ENCODE results near the gene KIF22.
A peak's percentile ranks its signal among the peaks of the same experiment; 100 is the strongest.

KIF22 gene

DNA sequence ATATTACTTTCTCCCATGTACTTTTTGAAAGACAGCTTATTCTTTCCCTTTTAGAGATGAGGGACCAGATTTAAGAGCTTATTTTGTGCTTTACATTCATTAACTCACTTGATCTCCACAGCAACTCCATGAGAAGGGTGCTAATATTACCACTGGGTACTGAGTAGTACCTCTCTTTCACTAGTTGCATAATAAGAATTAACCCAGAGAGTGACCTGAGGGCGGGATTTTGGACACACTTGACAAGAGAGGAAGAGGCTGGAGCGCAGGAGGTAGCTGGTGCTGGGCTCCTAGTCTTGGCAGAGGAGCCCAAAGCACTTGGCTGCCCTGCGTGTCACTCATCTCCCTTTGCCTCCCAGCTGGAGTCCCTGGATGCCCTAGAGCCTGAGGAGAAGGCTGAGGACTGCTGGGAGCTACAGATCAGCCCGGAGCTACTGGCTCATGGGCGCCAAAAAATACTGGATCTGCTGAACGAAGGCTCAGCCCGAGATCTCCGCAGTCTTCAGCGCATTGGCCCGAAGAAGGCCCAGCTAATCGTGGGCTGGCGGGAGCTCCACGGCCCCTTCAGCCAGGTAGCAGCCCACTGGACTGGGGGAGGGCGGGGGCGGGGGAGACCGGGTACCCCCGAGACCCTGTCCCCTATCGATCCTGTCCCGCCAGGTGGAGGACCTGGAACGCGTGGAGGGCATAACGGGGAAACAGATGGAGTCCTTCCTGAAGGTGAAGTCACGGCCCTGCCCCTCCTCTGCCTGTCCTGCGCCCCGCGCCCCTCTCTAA lies 14.1 kb downstream of the KIF22 start:
- DNase-seq, result peak; percentile 34

DNA sequence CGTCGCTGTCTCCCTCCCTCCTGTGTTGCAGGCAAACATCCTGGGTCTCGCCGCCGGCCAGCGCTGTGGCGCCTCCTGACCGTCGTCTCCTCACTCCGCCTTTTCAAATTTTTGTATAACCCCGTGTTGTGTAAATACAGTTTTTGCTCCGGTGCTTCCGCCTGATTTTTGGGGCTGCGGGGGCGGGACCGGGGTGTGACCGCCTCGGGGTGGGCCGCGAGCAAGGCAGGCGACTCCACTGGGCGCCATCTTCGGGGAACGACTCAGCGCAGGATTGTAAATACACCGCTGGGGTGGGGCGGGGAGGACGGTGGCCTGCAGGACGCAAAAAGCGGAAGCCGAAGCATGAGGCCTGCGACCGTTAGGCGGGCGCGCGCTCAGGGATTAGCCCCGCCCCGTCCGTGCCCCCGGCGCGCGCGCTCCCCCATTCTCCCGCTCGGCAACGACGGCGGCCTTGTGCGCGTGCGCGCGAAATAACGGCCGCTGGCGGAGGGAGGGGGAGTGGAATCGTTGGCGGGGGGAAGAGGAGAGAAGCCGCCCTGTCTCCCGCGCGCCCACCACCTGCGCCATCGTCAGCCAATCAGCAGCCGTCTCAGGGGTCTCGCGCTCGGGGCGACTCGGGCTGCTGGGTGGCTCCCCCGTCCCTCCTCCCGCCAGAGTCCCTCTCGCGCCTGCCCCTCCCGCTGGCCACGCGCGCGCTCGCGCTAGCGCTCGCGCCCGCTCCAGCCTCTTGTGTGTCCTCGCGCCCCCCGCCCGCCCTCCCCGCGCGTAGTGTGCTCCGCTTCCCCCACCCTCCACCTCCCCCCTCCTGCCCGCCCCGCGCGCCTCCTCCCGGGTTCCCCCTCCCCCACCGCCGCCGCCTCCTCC lies 14.9 kb downstream of the KIF22 start:
- peak; percentile 99 for DNase-seq

DNA sequence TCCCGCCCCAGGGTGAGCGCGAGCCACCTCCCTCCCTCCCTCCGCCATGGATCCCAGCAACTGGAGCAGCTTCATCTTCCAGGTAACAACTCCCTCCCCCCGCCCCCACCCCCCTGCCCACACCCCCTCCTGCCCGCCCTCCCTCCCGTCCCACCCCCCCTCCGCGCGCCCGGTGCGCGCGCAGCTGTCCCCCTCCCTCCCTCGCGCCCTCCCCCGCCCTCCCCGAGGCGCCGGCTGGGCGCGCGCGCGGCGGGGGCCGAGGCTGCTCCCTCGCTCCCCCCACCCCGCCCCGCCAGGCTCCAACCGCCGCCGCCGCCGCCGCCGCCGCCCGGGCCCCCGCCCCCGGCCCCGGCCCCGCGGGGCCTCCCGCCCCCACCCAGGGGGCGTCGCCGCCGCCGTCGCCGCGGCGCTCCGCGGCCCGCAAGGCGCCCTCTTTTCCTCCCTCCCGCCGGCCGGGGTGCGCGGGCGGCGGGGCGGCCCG lies 15.6 kb downstream of the KIF22 start, which contains the start of gene MAZ:
TSS of gene MAZ (plus strand) at position 431 of the 481 bp plus-strand sequence. CDS start 173 bp downstream, outside the sequence.
- peak; percentile 86 for DNase-seq

DNA sequence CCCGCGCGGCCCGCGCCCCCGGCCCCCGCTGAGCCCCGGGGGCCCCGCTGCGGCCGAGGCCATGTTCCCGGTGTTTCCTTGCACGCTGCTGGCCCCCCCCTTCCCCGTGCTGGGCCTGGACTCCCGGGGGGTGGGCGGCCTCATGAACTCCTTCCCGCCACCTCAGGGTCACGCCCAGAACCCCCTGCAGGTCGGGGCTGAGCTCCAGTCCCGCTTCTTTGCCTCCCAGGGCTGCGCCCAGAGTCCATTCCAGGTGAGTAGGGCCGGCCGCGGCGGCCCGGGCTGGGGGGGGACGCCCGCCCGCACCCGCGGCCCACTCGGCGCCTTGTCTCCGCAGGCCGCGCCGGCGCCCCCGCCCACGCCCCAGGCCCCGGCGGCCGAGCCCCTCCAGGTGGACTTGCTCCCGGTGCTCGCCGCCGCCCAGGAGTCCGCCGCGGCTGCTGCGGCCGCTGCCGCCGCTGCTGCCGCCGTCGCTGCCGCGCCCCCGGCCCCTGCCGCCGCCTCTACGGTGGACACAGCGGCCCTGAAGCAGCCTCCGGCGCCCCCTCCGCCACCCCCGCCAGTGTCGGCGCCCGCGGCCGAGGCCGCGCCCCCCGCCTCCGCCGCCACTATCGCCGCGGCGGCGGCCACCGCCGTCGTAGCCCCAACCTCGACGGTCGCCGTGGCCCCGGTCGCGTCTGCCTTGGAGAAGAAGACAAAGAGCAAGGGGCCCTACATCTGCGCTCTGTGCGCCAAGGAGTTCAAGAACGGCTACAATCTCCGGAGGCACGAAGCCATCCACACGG lies 16.3 kb downstream of the KIF22 start:
- DNase-seq, result peak; percentile 49

DNA sequence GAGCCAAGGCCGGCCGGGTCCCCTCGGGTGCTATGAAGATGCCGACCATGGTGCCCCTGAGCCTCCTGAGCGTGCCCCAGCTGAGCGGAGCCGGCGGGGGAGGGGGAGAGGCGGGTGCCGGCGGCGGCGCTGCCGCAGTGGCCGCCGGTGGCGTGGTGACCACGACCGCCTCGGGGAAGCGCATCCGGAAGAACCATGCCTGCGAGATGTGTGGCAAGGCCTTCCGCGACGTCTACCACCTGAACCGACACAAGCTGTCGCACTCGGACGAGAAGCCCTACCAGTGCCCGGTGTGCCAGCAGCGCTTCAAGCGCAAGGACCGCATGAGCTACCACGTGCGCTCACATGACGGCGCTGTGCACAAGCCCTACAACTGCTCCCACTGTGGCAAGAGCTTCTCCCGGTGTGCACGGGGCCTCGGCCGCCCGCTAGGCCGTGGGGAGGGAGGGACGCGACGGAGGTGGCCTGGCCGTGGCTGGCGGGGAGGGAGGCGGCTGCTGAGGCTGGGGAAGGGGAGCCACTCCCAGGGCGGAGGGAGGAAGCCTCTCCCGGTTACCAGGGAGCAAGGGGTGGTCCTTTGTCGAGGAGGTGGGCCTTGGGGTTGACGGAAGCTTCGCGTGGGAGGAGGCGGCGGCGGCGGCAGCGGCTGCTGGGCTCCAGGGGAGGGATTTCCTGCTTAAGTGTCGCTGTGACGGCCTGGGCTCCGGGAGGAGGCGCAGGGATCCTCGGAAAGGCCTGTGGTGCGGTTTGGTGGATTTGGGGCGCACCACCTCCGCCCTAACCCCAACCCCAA lies 17.1 kb downstream of the KIF22 start:
- peak; percentile 76 for DNase-seq

DNA sequence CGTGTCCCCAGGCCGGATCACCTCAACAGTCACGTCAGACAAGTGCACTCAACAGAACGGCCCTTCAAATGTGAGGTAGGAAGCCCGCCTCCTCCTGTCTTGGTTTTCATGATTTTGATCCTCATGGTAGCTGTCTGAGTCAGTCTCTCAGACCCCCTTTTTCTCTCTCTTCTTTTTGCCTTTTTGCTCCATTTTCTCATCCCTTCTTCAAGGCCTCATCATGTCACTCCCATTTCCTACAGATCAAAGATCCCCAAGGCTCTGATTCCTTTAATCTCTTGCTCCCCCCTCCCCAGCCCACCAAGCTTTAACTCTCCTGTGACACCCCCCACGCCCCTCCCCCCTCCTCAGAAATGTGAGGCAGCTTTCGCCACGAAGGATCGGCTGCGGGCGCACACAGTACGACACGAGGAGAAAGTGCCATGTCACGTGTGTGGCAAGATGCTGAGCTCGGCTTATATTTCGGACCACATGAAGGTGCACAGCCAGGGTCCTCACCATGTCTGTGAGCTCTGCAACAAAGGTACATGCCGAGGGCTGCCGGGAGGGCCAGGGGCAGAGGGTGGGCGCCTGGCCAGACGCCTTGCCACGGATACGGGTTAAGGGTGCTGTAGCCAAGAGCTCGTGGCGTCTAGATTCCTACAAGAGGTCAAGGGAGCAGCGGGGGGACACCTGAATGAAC lies 17.8 kb downstream of the KIF22 start:
- no peak for DNase-seq

DNA sequence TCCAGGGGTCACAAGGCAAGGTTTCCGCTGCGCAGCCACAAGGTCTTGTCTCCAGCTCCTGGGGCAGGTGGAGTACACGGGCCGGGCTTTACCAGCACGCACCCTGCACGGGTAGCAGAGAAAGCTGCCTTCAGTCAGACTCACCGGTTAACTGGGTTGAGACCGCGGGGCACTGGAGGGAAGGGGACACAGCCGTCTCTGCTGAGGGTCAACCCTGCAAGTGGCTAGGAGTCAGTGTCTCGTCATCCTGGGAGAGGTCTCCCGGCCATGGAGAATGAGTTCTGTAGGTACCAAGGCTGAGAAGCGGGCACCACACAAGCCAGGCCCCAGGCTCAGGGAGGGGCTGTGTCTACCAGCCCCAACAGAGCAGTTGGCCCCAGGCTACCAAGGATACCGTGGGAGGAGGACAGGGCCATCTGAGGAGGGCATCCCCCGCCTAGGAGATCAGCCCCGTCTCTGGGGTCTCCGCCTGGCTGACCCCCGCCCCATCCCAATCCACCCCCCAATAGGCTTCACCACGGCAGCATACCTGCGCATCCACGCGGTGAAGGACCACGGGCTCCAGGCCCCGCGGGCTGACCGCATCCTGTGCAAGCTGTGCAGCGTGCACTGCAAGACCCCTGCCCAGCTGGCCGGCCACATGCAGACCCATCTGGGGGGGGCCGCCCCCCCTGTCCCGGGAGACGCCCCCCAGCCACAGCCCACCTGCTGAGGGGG lies 18.6 kb downstream of the KIF22 start:
- DNase-seq, result no peak

DNA sequence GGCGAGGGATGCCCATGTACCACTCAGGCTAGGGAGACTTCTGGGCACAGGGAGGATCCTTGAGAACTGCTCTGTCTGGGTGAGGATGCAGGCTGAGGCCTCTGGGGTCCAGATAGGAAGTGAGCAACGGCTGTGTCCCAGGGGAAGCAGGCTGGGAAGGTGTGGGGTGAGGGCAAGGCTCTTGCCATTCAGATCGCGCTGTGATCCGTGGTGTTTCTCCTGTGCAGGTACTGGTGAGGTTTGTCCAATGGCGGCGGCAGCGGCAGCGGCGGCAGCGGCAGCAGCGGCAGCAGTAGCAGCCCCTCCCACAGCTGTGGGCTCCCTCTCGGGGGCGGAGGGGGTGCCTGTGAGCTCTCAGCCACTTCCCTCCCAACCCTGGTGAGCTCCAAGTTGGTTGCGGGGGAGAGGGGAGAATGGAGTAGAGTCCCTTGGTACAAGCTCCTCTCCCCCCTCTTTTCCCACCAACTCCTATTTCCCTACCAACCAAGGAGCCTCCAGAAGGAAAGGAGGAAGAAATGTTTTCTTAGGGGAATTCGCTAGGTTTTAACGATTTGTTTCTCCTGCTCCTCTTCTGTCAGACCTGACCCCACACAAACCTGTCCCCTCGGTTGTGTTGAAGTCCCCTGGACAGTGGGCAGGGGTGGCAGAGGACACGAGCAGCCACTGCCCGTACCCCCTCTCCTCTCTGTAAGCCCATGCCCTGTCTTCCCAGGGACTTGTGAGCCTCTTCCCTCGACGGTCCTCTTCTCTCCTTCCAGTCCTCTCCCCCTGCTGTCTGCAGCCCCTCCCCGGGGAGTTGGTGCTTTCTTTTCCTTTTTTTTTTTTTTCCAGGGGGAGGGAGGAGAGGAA lies 19.5 kb downstream of the KIF22 start:
- DNase-seq, result peak; percentile 71

DNA sequence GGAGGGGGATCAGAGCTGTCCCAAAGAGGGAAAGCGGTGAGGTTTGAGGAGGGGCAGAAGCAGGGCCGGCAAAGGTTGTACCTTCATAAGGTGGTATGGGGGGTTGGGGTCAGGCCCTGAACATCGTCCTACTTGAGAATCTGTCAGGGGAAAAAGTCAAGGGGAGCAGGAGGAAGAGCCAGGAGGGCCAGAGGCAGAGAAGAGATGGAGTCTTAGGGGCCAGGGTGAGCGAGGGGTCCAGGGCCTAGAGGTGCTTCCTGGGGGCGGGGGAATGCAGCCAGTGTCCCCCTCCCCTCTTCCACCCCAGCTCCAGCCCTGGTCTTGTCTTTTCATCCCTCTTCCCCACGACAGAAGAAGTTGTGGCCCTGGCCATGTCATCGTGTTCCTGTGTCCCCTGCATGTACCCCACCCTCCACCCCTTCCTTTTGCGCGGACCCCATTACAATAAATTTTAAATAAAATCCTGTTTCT lies 20.2 kb downstream of the KIF22 start:
- DNase-seq, result no peak

DNA sequence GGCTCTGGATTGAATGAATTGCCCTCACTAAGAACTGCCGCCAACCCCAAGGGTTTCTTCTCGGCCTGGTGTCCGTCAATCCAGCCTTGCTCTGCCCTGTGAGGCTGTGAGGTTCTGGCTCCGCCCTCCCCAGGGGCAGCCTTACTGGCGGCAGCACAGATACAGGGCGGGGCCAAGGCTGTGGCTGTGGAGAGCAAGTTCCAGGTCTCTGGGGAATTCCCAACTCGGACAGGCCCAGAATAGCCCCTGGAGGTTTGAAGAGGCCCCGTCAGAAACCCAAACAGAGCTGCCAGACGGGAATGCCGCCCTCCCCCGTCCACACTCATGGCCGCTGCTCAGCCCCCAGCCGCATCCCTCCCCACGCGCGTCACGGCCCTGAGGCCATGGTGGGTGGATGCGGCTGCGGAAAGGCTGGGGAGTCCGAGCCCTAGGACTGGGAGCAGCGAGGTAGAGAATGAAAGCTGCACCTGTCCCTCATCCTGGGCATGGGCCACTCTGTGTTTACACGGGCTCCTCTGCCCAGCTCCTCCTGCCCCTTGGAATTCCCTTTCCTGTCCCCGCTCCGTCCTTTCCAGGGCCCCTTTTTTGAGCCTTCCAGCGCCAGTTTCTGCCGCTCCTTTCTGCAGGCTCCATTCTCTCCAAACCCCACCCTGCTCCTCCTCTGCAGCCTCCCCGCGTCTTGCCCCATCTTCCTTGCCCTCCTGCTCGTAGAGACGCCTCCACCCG lies 20.8 kb downstream of the KIF22 start:
- DNase-seq, result peak; percentile 97

DNA sequence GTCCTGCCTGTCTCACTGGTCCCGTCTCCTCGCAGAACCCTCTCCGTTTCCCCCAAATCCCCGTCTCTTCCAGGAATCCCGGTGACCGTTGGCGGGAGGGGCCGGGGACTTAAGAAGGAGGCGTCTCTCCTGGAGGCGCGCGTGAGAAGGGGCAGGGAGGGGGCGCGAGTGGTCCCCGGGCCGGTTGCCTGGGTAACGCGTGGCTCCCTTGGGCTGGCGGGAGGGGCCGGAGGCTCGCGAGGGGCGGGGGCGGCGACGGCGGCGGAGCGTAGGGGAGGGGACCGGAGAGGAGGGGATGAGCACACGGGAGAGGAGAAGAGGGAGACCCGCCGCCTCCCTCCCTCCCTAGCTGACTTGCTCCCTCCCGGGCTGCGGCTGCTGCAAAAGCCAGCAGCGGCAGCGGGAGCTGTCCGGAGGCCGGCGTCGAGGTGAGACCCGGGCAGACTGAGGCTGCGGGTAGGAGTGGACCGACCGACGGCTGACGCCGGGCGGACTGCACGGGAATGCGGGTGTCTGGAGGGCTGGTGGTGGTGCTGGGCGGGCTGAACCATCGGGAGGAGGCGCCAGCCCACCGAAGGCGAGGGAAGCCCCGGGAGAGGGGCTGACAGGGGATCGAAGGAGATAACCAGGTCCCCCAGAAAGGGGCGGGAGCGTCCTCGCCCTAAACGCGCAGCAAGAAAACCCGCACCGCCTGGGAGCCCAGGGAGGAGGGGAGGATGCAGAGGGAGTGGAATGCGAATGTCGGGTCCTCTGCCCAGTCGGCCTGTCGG lies 21.5 kb downstream of the KIF22 start, which contains the start of gene PRRT2:
TSS of gene PRRT2 (plus strand) at position 298 of the 770 bp plus-strand sequence. CDS start 862 bp downstream, outside the sequence.
- DNase-seq, result peak; percentile 76

DNA sequence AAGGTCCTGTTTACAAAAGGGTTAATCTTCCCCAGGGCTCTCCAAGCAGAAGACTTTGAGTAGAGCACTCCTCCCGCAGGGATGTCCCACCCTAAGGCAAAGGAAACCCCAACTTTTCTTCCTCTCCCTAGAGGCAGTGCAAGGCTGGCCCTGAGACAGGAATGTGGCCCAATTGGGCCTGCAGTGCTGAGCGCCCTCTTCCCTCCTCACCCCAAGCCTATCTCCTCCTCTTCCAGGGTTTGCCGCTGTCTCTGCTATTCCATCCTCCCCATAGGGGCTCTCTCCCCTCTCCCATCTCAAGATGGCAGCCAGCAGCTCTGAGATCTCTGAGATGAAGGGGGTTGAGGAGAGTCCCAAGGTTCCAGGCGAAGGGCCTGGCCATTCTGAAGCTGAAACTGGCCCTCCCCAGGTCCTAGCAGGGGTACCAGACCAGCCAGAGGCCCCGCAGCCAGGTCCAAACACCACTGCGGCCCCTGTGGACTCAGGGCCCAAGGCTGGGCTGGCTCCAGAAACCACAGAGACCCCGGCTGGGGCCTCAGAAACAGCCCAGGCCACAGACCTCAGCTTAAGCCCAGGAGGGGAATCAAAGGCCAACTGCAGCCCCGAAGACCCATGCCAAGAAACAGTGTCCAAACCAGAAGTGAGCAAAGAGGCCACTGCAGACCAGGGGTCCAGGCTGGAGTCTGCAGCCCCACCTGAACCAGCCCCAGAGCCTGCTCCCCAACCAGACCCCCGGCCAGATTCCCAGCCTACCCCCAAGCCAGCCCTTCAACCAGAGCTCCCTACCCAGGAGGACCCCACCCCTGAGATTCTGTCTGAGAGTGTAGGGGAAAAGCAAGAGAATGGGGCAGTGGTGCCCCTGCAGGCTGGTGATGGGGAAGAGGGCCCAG lies 22.4 kb downstream of the KIF22 start:
- DNase-seq, result no peak

DNA sequence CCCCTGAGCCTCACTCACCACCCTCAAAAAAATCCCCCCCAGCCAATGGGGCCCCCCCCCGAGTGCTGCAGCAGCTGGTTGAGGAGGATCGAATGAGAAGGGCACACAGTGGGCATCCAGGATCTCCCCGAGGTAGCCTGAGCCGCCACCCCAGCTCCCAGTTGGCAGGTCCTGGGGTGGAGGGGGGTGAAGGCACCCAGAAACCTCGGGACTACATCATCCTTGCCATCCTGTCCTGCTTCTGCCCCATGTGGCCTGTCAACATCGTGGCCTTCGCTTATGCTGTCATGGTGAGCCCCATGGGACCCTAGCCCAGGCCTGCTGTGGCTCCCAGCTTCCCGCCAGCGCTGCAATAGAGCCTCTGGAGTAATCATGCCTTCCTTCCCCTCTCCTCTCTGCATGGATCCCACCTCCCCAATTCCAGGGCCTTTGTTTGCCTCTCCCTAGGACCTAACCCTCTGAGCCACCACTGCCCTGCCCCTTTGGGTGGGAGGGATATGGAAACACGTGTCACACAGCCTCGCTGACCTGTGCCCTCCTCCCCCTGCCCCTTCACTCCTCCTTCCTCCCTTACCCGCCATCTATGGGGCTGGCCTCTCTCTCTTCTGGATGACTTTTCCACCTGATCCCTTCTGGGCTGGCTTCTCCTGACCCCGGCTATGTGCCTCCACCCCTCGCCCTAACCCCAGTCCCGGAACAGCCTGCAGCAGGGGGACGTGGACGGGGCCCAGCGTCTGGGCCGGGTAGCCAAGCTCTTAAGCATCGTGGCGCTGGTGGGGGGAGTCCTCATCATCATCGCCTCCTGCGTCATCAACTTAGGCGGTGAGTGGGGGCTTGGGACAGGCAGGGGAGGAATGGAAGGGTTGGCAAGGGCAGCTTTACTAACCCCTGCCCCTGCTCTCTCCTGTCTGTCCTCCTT lies 23.4 kb downstream of the KIF22 start:
- DNase-seq, result no peak

DNA sequence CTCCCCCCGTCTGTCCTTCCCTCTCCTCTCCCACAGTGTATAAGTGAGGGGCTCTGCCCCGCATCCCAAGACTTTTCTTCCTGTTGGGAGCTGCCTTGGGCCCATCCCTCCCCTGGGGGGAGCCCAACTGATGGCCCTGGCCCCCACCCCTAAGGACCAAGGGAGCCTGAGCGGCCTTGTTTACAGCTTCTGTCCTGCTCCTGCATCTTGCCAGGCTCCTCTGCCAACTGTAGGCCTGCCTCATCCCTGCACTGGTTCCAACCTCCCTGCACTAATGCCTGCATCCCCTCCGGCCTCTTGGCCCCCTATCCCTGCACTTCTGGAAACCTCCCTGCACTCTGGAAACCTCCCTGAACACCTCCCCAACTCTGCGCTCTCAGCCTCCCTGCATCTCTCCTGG lies 24.0 kb downstream of the KIF22 start:
- DNase-seq, result no peak

DNA sequence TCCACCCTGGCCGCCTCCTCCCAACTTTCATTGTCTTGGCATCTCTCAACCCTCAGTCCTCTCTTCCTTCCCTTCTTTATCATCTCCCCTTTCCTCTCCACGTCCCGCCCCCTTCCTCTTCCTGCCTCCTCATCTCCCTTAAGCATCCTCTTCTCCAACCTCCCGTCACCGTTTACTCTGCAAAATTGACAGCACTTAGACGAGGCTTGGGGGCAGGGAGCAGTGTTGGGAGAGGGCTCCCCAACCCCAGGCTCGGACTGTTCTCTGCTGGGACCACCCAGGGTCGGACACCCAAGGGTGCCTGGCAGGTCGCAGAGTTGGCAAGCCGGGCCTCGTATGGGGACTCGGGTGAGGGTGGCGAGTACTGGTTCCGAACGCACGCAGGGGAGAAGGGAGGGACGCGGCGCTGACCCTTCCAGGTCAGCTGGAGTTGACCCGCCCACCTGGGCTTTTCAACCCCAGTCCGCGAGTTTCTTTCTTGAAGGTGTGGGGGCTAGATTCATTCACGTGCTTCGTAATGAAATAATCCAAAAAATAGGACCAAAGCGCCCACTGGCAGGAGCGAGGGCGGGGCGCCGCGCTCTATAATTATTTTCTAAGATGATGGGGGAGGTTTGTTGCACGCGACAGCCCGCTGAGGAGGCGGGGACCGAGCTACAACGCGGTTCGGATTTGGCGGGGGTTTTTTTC lies 24.6 kb downstream of the KIF22 start:
- no peak for DNase-seq

Measured in NCI-H526 treated with DMSO at 0.1 percent for 48 hours (cell line).